ENCODE data around the gene MAGI3. TPM values are rescaled to one million over a fixed set of nuclear protein-coding genes. Genes with fewer than 3 reads are reported as not detected.

The MAGI3 gene
- polyA plus RNA-seq, 4 donors = 6.8 to 39.4 (median 12.8) TPM

DNA sequence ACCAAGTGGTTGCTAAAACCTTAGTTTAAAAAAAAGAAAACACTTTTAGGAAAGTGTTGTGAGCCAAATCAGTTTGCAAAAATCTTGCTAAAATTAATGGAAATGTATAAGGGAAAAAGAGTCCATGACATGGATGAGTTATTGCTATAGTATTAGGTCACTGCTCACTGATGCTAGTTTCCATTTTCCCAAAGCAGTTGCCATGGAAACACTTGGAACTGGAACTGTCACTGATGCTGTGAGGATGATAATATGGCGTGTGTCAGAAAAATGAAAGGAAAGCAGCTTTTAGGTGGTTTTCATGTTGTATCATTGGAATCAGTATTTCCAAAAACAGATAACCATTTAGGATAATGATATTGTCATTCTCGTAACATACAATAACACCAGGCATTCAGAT is 264.6 kb downstream of the MAGI3 start:
- no peak overlapping the region for H3K4me3 ChIP-seq (ENCODE audit: low read depth in 1 of 3, low read length in 3 of 3)
- no peak overlapping the region for H3K27ac ChIP-seq (ENCODE audit: low read depth in 1 of 3, low read length in 2 of 3)
- no peaks in the 10 kb centered on the region for H3K9me3 ChIP-seq (ENCODE audit: control insufficient read depth in 2 of 2, insufficient read depth in 1 of 2, low read depth in 1 of 2, low read length in 1 of 2)
- DNase-seq (no peak), FAIRE-seq (no peak)
- WGBS, 3 donors = 93 to 98% (median 98%) methylated on average over 2 of the region's 2 CpGs
- H3K36me3 ChIP-seq (ENCODE audit: control insufficient read depth in 3 of 3, insufficient read depth in 2 of 3, low read depth in 1 of 3, low read length in 3 of 3) = peaks cover 0 to 16% (median 4%) of the 10 kb centered on the region in 3 donors
- no peaks in the 10 kb centered on the region for H3K4me1 ChIP-seq (ENCODE audit: control insufficient read depth in 3 of 3, insufficient read depth in 2 of 3, low read depth in 1 of 3, low read length in 2 of 3)
- no peaks in the 10 kb centered on the region for H3K27me3 ChIP-seq (ENCODE audit: control insufficient read depth in 3 of 3, insufficient read depth in 3 of 3, low read length in 3 of 3)

DNA sequence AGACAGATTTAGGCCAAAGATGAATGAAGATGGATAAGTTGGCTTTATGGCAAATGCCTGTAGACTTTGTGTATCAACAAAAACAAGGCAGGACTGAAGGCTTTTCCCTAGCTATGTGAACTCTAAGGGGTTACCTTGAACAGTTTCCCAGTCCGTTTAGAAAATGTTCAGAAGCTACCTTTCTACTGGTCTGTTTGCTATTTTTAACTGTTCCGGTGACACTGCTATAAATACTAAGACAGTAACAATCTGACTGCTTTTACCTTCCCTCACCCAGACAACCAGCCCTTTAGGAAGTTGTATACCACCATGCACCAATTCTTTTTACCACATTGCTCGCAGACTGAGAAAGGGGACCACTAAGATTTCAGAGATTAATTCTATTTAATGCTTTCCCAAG is 266.8 kb downstream of the MAGI3 start:
- FAIRE-seq (no peak), DNase-seq (no peak)
- H3K36me3 ChIP-seq (ENCODE audit: control insufficient read depth in 3 of 3, insufficient read depth in 2 of 3, low read depth in 1 of 3, low read length in 3 of 3) = peaks cover 0 to 19% (median 9%) of the 10 kb centered on the region in 3 donors
- WGBS, 3 donors = 83 to 93% (median 87%) methylated on average over 3 of the region's 3 CpGs
- H3K9me3 ChIP-seq (ENCODE audit: control insufficient read depth in 2 of 2, insufficient read depth in 1 of 2, low read depth in 1 of 2, low read length in 1 of 2) = no peaks in the 10 kb centered on the region
- no peaks in the 10 kb centered on the region for H3K27me3 ChIP-seq (ENCODE audit: control insufficient read depth in 3 of 3, insufficient read depth in 3 of 3, low read length in 3 of 3)
- no peak overlapping the region for H3K27ac ChIP-seq (ENCODE audit: low read depth in 1 of 3, low read length in 2 of 3)
- H3K4me1 ChIP-seq (ENCODE audit: control insufficient read depth in 3 of 3, insufficient read depth in 2 of 3, low read depth in 1 of 3, low read length in 2 of 3) = no peaks in the 10 kb centered on the region
- no peak overlapping the region for H3K4me3 ChIP-seq (ENCODE audit: low read depth in 1 of 3, low read length in 3 of 3)

DNA sequence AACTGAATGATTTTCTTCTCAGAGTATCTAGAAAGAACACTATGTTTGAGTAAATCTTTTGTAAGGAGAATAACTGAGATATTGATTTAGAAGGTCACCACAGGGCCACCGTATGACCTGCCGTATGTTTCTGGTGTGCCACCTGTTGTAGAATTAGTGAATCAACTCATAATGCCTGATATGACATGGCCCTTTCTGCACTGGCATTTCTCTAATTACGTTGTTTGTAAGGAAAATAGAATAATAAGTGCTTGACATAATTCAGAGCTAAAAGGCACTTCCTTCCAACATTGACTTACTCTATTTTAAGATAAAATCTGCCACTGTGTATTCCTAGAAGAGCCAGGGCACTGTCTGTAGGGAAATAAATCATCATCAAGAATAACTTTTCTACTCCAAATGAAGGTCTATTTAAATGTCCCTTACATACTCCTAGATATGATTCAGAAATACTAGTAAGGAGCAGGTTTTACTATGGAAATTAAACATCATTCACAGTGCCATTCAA is 267.3 kb downstream of the MAGI3 start:
- Histone ChIP-seq H3K27me3 (ENCODE audit: control insufficient read depth in 3 of 3, insufficient read depth in 3 of 3, low read length in 3 of 3) (no peaks in the 10 kb centered on the region), H3K36me3 (ENCODE audit: control insufficient read depth in 3 of 3, insufficient read depth in 2 of 3, low read depth in 1 of 3, low read length in 3 of 3) (peaks cover 0 to 19% (median 9%) of the 10 kb centered on the region in 3 donors), H3K4me3 (ENCODE audit: low read depth in 1 of 3, low read length in 3 of 3) (no peak overlapping the region), H3K9me3 (ENCODE audit: control insufficient read depth in 2 of 2, insufficient read depth in 1 of 2, low read depth in 1 of 2, low read length in 1 of 2) (no peaks in the 10 kb centered on the region), H3K27ac (ENCODE audit: low read depth in 1 of 3, low read length in 2 of 3) (no peak overlapping the region), H3K4me1 (ENCODE audit: control insufficient read depth in 3 of 3, insufficient read depth in 2 of 3, low read depth in 1 of 3, low read length in 2 of 3) (no peaks in the 10 kb centered on the region)
- FAIRE-seq (no peak), DNase-seq (no peak)
- 85 to 87% (median 86%) methylated on average over 3 of the region's 3 CpGs for WGBS, 3 donors

DNA sequence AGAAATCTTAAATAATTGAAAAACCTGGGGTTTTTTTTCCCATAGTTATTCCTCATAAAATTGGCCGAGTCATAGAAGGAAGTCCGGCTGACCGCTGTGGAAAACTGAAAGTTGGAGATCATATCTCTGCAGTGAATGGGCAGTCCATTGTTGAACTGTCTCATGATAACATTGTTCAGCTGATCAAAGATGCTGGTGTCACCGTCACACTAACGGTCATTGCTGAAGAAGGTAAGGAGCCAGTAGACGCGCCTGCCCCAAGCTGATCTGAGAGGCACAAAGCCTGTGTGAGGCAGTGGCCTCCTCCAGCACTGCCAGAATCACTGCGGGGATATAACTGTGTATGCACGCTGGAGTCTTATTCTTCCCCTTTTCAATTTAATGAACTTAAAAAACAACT is 268.7 kb downstream of the MAGI3 start:
- Histone ChIP-seq H3K4me1 (ENCODE audit: control insufficient read depth in 3 of 3, insufficient read depth in 2 of 3, low read depth in 1 of 3, low read length in 2 of 3) (no peaks in the 10 kb centered on the region), H3K4me3 (ENCODE audit: low read depth in 1 of 3, low read length in 3 of 3) (no peak overlapping the region), H3K9me3 (ENCODE audit: control insufficient read depth in 2 of 2, insufficient read depth in 1 of 2, low read depth in 1 of 2, low read length in 1 of 2) (no peaks in the 10 kb centered on the region), H3K27ac (ENCODE audit: low read depth in 1 of 3, low read length in 2 of 3) (no peak overlapping the region), H3K36me3 (ENCODE audit: control insufficient read depth in 3 of 3, insufficient read depth in 2 of 3, low read depth in 1 of 3, low read length in 3 of 3) (peaks cover 0 to 12% (median 9%) of the 10 kb centered on the region in 3 donors), H3K27me3 (ENCODE audit: control insufficient read depth in 3 of 3, insufficient read depth in 3 of 3, low read length in 3 of 3) (no peaks in the 10 kb centered on the region)
- DNase-seq = no peak
- no peak for FAIRE-seq
- 91 to 96% (median 92%) methylated on average over 9 of the region's 9 CpGs for whole genome bisulfite sequencing, 3 donors

DNA sequence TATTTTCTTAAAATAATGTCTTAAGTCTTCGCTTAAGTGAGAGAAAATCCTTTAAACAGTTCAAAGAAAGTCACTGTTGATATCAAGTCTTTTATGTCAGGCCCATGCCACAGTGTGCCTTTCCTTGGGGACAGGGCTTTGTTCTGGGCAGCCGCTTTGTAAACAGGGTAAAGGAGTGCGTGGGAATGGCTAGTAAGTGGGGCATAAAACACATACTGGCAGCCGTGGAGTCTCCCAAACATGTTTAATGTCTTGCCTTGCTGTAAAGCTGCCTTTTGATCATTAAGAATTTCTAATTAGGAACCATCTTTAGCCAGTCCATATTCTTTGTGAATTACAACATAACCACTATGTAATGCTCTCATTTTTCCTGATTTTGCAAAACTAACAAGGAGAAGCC is 269.2 kb downstream of the MAGI3 start:
- no peak for DNase-seq
- H3K9me3 ChIP-seq (ENCODE audit: control insufficient read depth in 2 of 2, insufficient read depth in 1 of 2, low read depth in 1 of 2, low read length in 1 of 2) = no peaks in the 10 kb centered on the region
- no peaks in the 10 kb centered on the region for H3K4me1 ChIP-seq (ENCODE audit: control insufficient read depth in 3 of 3, insufficient read depth in 2 of 3, low read depth in 1 of 3, low read length in 2 of 3)
- H3K36me3 ChIP-seq (ENCODE audit: control insufficient read depth in 3 of 3, insufficient read depth in 2 of 3, low read depth in 1 of 3, low read length in 3 of 3) = peaks cover 0 to 12% (median 9%) of the 10 kb centered on the region in 3 donors
- FAIRE-seq = no peak
- WGBS, 3 donors = 90 to 94% (median 94%) methylated on average over 4 of the region's 4 CpGs
- H3K27me3 ChIP-seq (ENCODE audit: control insufficient read depth in 3 of 3, insufficient read depth in 3 of 3, low read length in 3 of 3) = no peaks in the 10 kb centered on the region
- H3K27ac ChIP-seq (ENCODE audit: low read depth in 1 of 3, low read length in 2 of 3) = no peak overlapping the region
- no peak overlapping the region for H3K4me3 ChIP-seq (ENCODE audit: low read depth in 1 of 3, low read length in 3 of 3)

DNA sequence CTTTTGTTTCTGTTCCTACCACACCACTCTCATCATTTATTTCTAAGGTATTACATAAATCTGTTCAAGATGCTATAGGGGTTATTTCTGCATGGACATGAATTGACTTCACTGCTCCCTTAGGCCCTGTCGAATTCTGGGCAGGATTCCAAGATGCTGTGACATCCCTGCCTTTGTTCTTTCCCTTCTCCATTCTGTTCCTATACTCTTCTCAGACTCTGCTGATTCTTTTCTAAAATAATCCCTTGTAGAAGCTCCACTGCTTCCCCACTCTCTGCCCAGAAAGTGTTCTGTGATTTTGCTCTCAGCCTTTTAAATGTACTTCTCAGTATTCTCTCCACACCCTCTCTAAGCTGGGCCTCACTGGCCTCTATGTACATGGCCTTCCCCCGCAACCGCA is 269.8 kb downstream of the MAGI3 start:
- peaks cover 0 to 12% (median 9%) of the 10 kb centered on the region in 3 donors for H3K36me3 ChIP-seq (ENCODE audit: control insufficient read depth in 3 of 3, insufficient read depth in 2 of 3, low read depth in 1 of 3, low read length in 3 of 3)
- 64 to 71% (median 67%) methylated on average over 3 of the region's 3 CpGs for WGBS, 3 donors
- no peak for FAIRE-seq
- no peaks in the 10 kb centered on the region for H3K9me3 ChIP-seq (ENCODE audit: control insufficient read depth in 2 of 2, insufficient read depth in 1 of 2, low read depth in 1 of 2, low read length in 1 of 2)
- DNase-seq = no peak
- no peaks in the 10 kb centered on the region for H3K4me1 ChIP-seq (ENCODE audit: control insufficient read depth in 3 of 3, insufficient read depth in 2 of 3, low read depth in 1 of 3, low read length in 2 of 3)
- H3K4me3 ChIP-seq (ENCODE audit: low read depth in 1 of 3, low read length in 3 of 3) = no peak overlapping the region
- H3K27me3 ChIP-seq (ENCODE audit: control insufficient read depth in 3 of 3, insufficient read depth in 3 of 3, low read length in 3 of 3) = no peaks in the 10 kb centered on the region
- H3K27ac ChIP-seq (ENCODE audit: low read depth in 1 of 3, low read length in 2 of 3) = no peak overlapping the region

DNA sequence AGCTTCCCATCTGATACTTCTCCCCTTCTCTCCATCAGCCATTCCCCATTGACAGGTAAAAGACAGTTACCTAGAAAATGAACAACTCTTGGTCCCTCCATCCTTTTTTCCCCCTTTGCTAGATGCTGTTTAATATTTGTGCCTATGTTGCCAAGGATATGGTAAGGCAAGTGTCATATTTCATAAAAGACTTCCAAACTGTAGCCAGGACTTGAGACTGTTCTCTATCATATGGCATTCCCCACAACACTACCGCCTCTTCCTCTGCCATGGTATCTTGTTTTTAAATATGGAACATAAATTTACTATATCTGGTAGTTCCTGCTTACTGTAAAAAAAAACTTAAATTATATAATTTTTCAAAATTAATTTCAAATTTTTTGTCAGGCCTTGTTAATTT is 271.8 kb downstream of the MAGI3 start:
- no peaks in the 10 kb centered on the region for H3K27me3 ChIP-seq (ENCODE audit: control insufficient read depth in 3 of 3, insufficient read depth in 3 of 3, low read length in 3 of 3)
- 89 to 100% (median 96%) methylated on average over 1 of the region's 1 CpG for whole genome bisulfite sequencing, 3 donors
- no peak overlapping the region for H3K27ac ChIP-seq (ENCODE audit: low read depth in 1 of 3, low read length in 2 of 3)

DNA sequence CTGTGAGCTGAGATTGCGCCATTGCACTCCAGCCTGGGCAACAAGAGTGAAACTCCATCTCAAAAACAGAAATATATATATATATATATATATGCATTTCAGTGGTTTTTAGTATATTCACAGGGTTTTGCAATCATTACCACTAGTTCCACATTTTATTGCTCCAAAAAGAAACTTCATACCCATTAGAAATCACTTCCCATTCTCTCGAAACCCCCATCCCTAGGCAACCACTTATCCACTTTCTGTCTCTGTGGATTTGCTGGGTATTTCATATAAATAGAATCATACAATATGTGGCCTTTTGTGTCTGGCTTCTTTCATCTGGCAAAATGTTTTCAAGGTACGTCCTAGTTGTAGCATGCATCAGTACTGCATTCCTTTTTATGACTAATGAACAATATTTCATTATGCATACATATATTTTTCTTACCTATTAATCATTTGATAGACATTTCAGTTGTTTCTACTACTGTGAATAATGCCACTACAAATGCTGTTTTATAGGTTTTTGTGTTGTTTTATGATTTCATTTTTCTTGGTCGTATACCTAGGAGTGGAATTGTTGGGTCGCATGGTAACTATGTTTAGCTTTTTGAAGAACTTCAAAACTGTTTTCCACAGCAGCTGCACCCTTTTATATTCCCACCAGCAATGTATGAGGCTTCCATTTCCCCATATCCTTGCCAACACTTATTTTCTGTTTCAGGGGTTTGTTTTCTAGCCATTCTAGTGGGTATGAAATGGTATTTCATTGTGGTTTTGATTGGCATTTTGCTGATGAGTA is 273.0 kb downstream of the MAGI3 start:
- H3K27ac ChIP-seq (ENCODE audit: low read depth in 1 of 3, low read length in 2 of 3) = no peak overlapping the region
- peaks cover 0 to 6% of the 10 kb centered on the region in 2 donors for H3K9me3 ChIP-seq (ENCODE audit: control insufficient read depth in 2 of 2, insufficient read depth in 1 of 2, low read depth in 1 of 2, low read length in 1 of 2)
- FAIRE-seq (no peak), DNase-seq (no peak)
- no peak overlapping the region for H3K4me3 ChIP-seq (ENCODE audit: low read depth in 1 of 3, low read length in 3 of 3)
- H3K36me3 ChIP-seq (ENCODE audit: control insufficient read depth in 3 of 3, insufficient read depth in 2 of 3, low read depth in 1 of 3, low read length in 3 of 3) = peaks cover 0 to 12% (median 5%) of the 10 kb centered on the region in 3 donors
- H3K4me1 ChIP-seq (ENCODE audit: control insufficient read depth in 3 of 3, insufficient read depth in 2 of 3, low read depth in 1 of 3, low read length in 2 of 3) = no peaks in the 10 kb centered on the region
- WGBS, 3 donors = 89 to 96% (median 94%) methylated on average over 5 of the region's 5 CpGs
- no peaks in the 10 kb centered on the region for H3K27me3 ChIP-seq (ENCODE audit: control insufficient read depth in 3 of 3, insufficient read depth in 3 of 3, low read length in 3 of 3)

More for the DNA sequence above, 271.8 kb downstream of the MAGI3 start:
- Histone ChIP-seq H3K9me3 (ENCODE audit: control insufficient read depth in 2 of 2, insufficient read depth in 1 of 2, low read depth in 1 of 2, low read length in 1 of 2) (peaks cover 0 to under 1% of the 10 kb centered on the region in 2 donors), H3K4me3 (ENCODE audit: low read depth in 1 of 3, low read length in 3 of 3) (no peak overlapping the region), H3K4me1 (ENCODE audit: control insufficient read depth in 3 of 3, insufficient read depth in 2 of 3, low read depth in 1 of 3, low read length in 2 of 3) (no peaks in the 10 kb centered on the region), H3K36me3 (ENCODE audit: control insufficient read depth in 3 of 3, insufficient read depth in 2 of 3, low read depth in 1 of 3, low read length in 3 of 3) (peaks cover 0 to 12% (median 7%) of the 10 kb centered on the region in 3 donors)
- no peak for FAIRE-seq
- no peak for DNase-seq
